H1 (cell line): ENCODE data around the gene TMEM54. TPM values are rescaled to one million over a fixed set of nuclear protein-coding genes. Genes with fewer than 3 reads are reported as not detected.

Experiments
- ATF2 ChIP-seq: IDR thresholded peaks from 2 replicates; pipeline ENCODE4 v1.6.1; 2012; ENCODE audit warnings: low read length, inconsistent platforms
- CBX5 ChIP-seq: fragments of 300-800, 300-1000 bp; sonication (generic); IDR thresholded peaks from 2 replicates; pipeline ENCODE4 v1.7.1; 2016; ENCODE audit warnings: antibody characterized with exemption, low read length, low read depth
- CBX8 ChIP-seq: fragments of 300-800, 300-1000 bp; sonication (generic); IDR thresholded peaks from 2 replicates; pipeline ENCODE4 v1.7.1; 2016; ENCODE audit warnings: low read depth, low read length, borderline replicate concordance
- EP300 ChIP-seq, 2 experiments: IDR thresholded peaks; 1 replicate in 1 of 2; 2 replicates in 1 of 2; pipeline ENCODE4 v1.6.1; 2011 to 2012; ENCODE audit warnings: low read depth in 2 of 2, low read length in 2 of 2, mild to moderate bottlenecking in 2 of 2, borderline replicate concordance in 1 of 2, inconsistent platforms in 1 of 2, moderate library complexity in 1 of 2
- GABPA ChIP-seq: IDR thresholded peaks from 2 replicates; pipeline ENCODE4 v1.6.1; 2011; ENCODE audit warnings: mild to moderate bottlenecking, low read length, moderate library complexity, borderline replicate concordance; ENCODE audit not compliant: insufficient read depth
- MAFK ChIP-seq: IDR thresholded peaks from 2 replicates; pipeline ENCODE4 v1.6.1; 2012; ENCODE audit warnings: low read depth, mild to moderate bottlenecking, improper control_type of control experiment, low read length
- SIRT6 ChIP-seq: IDR thresholded peaks from one replicate; pipeline ENCODE4 v1.7.1; 2012; ENCODE audit warnings: low read length, inconsistent platforms
- SIX5 ChIP-seq: IDR thresholded peaks from 2 replicates; pipeline ENCODE4 v1.6.1; 2011; ENCODE audit warnings: mild to moderate bottlenecking, low read depth, low read length
- TCF12 ChIP-seq: IDR thresholded peaks from 2 replicates; pipeline ENCODE4 v1.6.1; 2011; ENCODE audit warnings: low read depth, mild to moderate bottlenecking, low read length
- polyA plus RNA-seq, 7 experiments: library from polyadenylated mRNA; depleted of rRNA in 3 of 7; stranded (reverse) in 5 of 7; unstranded in 2 of 7; fragments of >200 nt in 5 of 7; fragments of 200-250 nt in 2 of 7; gene quantifications; 1 replicate in 5 of 7; 2 replicates in 1 of 7; 4 replicates in 1 of 7; pipeline versions ENCODE4 v1.2.1 to v1.2.3, GENCODE V29; 2011 to 2013; ENCODE audit warnings: missing spikeins in 2 of 7, mixed read lengths in 2 of 7
- total RNA-seq: library from RNA; stranded (reverse); fragmentation: NEBNext Ultra II Directional; extraction: Animal tissue kit (Norgen Biotek cat#: 25700); gene quantifications from 2 replicates; pipeline ENCODE4 v1.2.1, GENCODE V29; 2021
- TF ChIP-seq, protein P1 (sequence below): IDR thresholded peaks from 2 replicates; pipeline ENCODE4 v1.6.1; 2012; ENCODE audit warnings: inconsistent platforms

The TMEM54 gene
- total and polyA plus RNA-seq, 2 of the 8 experiments (the other 6 are each of a cell fraction or from before 2014, with no cell fraction given) = 9.5 to 58.7 TPM

- TF ChIP-seq ATF2 (no peak), CBX8 (no peak), CBX5 (no peak), SIX5 (no peak), SIRT6 (no peak), TCF12 (0 out of 2 replicates have a peak, but pooled peaks have one; percentile 2), GABPA (no peak), MAFK (no peak), EP300 (IDR thresholded peaks at IDR 0.05; ENCODE audit: borderline replicate concordance in 1 of 2, low read depth in 2 of 2, low read length in 2 of 2) (no peak)
- TF ChIP-seq, protein P1, sequence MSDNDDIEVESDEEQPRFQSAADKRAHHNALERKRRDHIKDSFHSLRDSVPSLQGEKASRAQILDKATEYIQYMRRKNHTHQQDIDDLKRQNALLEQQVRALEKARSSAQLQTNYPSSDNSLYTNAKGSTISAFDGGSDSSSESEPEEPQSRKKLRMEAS = no peak
Observed at GRCh38 chr1:32925403-32926162, 24.4 kb upstream of the TMEM54 start (continued).
